K562 (cell line): Measurements from ENCODE around the gene SYNGR1. TPM values are rescaled to one million over a fixed set of nuclear protein-coding genes. Genes with fewer than 3 reads are reported as not detected.

Experiments used
- ATF1 ChIP-seq, 2 experiments: fragments of 450-650 bp in 1 of 2; IDR thresholded peaks; 2 replicates each; pipeline ENCODE4 v1.6.1; 2016; ENCODE audit warnings: missing compliant biosample characterization in 1 of 2, missing genetic modification characterization in 1 of 2
- CBX5 ChIP-seq: IDR thresholded peaks from 2 replicates; pipeline ENCODE4 v1.6.1; 2014; ENCODE audit warnings: low read depth, borderline replicate concordance
- CEBPG ChIP-seq, 3 experiments: fragments of 200-800 bp in 1 of 3; sonication (Bioruptor generic) in 1 of 3; sonication (generic) in 1 of 3; formaldehyde crosslinking in 1 of 3; IDR thresholded peaks in 2 of 3; conservative IDR thresholded peaks in 1 of 3; 2 replicates each; pipeline versions ENCODE4 v1.6.1 to v1.8.0; 2016 to 2022; ENCODE audit warnings: missing compliant biosample characterization in 2 of 3, missing genetic modification characterization in 2 of 3, mild to moderate bottlenecking in 1 of 3, missing genetic modification reagents in 1 of 3
- CREB1 ChIP-seq, 2 experiments: sonication (generic) in 1 of 2; formaldehyde crosslinking in 1 of 2; IDR thresholded peaks; 2 replicates each; pipeline versions ENCODE4 v1.6.1 to v1.8.0; 2012 to 2022; ENCODE audit warnings: inconsistent platforms in 1 of 2, mild to moderate bottlenecking in 1 of 2, missing genetic modification reagents in 1 of 2, moderate library complexity in 1 of 2
- GABPB1 ChIP-seq: sonication (generic); formaldehyde crosslinking; IDR thresholded peaks from 2 replicates; pipeline ENCODE4 v1.8.0; 2022; ENCODE audit warnings: mild to moderate bottlenecking, missing genetic modification reagents
- KDM5B ChIP-seq: fragments of 200-600 bp; sonication (generic); IDR thresholded peaks from 2 replicates; pipeline ENCODE4 v1.6.1; 2012; ENCODE audit warnings: low read depth, mild to moderate bottlenecking, moderate library complexity, low read length, control low read depth, inconsistent platforms; ENCODE audit not compliant: insufficient replicate concordance
- MTA1 ChIP-seq: fragments of 450-650 bp; IDR thresholded peaks from 2 replicates; pipeline ENCODE4 v1.6.1; 2017; ENCODE audit warnings: borderline replicate concordance
- NFIX ChIP-seq: fragments of 250-450 bp; sonication (Bioruptor Pico); IDR thresholded peaks from 2 replicates; pipeline ENCODE4 v1.4.0; 2020; ENCODE audit warnings: low read depth, mild to moderate bottlenecking, moderate library complexity
- RBBP5 ChIP-seq: fragments of 200-600 bp; sonication (generic); IDR thresholded peaks from 2 replicates; pipeline ENCODE4 v1.6.1; 2012; ENCODE audit warnings: borderline replicate concordance, mild to moderate bottlenecking, low read length, control low read depth, inconsistent platforms; ENCODE audit not compliant: insufficient read depth, poor library complexity, severe bottlenecking
- RCOR1 ChIP-seq, 2 experiments: IDR thresholded peaks; 2 replicates each; pipeline ENCODE4 v1.6.1; 2012; ENCODE audit warnings: low read depth in 2 of 2, low read length in 2 of 2, borderline replicate concordance in 1 of 2, improper control_type of control experiment in 1 of 2
- TCF3 ChIP-seq: sonication (generic); formaldehyde crosslinking; IDR thresholded peaks from 2 replicates; pipeline ENCODE4 v1.4.0; 2020; ENCODE audit warnings: mild to moderate bottlenecking, missing genetic modification reagents
- ZBTB1 ChIP-seq: sonication (generic); formaldehyde crosslinking; IDR thresholded peaks from 2 replicates; pipeline ENCODE4 v1.8.1; 2023; ENCODE audit warnings: missing genetic modification reagents, low read depth, mild to moderate bottlenecking, borderline replicate concordance
- ZEB2 ChIP-seq: fragments of 450-650 bp; IDR thresholded peaks from 2 replicates; pipeline ENCODE4 v1.6.1; 2016
- ZKSCAN1 ChIP-seq: fragments of 150-350 bp; IDR thresholded peaks from 2 replicates; pipeline ENCODE4 v1.6.1; 2016; ENCODE audit warnings: low read depth, low read length
- ZNF24 ChIP-seq: fragments of 450-650 bp; IDR thresholded peaks from 2 replicates; pipeline ENCODE4 v1.6.1; 2016
- ZNF282 ChIP-seq: sonication (generic); formaldehyde crosslinking; IDR thresholded peaks from 2 replicates; pipeline ENCODE4 v1.8.1; 2023; ENCODE audit warnings: missing genetic modification reagents
- ZNF561 ChIP-seq: fragments of 450-650 bp; formaldehyde crosslinking; conservative IDR thresholded peaks from 2 replicates; pipeline ENCODE4 v1.4.0; 2020; ENCODE audit warnings: mild to moderate bottlenecking, moderate library complexity
- ZNF586 ChIP-seq: fragments of 450-650 bp; formaldehyde crosslinking; conservative IDR thresholded peaks from 2 replicates; pipeline ENCODE4 v1.4.0; 2020; ENCODE audit warnings: mild to moderate bottlenecking, moderate library complexity
- ZNF644 ChIP-seq: fragments of 200-800 bp; sonication (Bioruptor generic); IDR thresholded peaks from 2 replicates; pipeline ENCODE4 v1.6.1; 2016; ENCODE audit warnings: low read depth, missing genetic modification characterization, missing compliant biosample characterization
- polyA plus RNA-seq, 8 experiments: library from polyadenylated mRNA; depleted of rRNA in 4 of 8; stranded (reverse) in 5 of 8; unstranded in 3 of 8; fragments of >200 nt; fragmentation: Nextera tagmentation in 2 of 8; fragmentation: Illumina TruSeq in 1 of 8; extraction: Ambion mirVana in 2 of 8; extraction: Trizol in 1 of 8; gene quantifications; 2 replicates each; pipeline versions ENCODE4 v1.2.1 to v1.2.3, GENCODE V29; 2011 to 2014; ENCODE audit warnings: inconsistent platforms in 1 of 8, missing spikeins in 1 of 8
- total RNA-seq, 7 experiments: library from RNA; depleted of rRNA in 6 of 7; stranded (reverse); fragments of >200 nt in 6 of 7; fragmentation: Illumina TruSeq in 2 of 7; extraction: Trizol in 2 of 7; gene quantifications; 2 replicates each; pipeline versions ENCODE4 v1.2.1 to v1.2.3, GENCODE V29; 2011 to 2021; ENCODE audit warnings: low replicate concordance in 1 of 7
- TF ChIP-seq, protein P1 (sequence below): fragments of 450-650 bp; IDR thresholded peaks from 2 replicates; pipeline ENCODE4 v1.6.1; 2016; ENCODE audit warnings: low read depth, mild to moderate bottlenecking, moderate library complexity
- TF ChIP-seq, protein P2 (sequence below): IDR thresholded peaks from 2 replicates; pipeline ENCODE4 v1.6.1; 2011; ENCODE audit not compliant: insufficient read length; ENCODE audit errors: extremely low read depth
- TF ChIP-seq, protein P3 (sequence below), 2 experiments: fragments of 450-650 bp; IDR thresholded peaks; 2 replicates each; pipeline ENCODE4 v1.6.1; 2016
- TF ChIP-seq, protein P4 (sequence below), 2 experiments: IDR thresholded peaks in 1 of 2; conservative IDR thresholded peaks in 1 of 2; 2 replicates each; pipeline ENCODE4 v1.6.1; 2016; ENCODE audit warnings: low read depth in 2 of 2, mild to moderate bottlenecking in 1 of 2, missing compliant biosample characterization in 1 of 2, missing genetic modification characterization in 1 of 2, moderate library complexity in 1 of 2

Gene SYNGR1
- total and polyA plus RNA-seq, 9 of the 15 experiments (the other 6 are each of a cell fraction or from before 2014, with no cell fraction given), result 1.8 to 15.9 (median 5.5) TPM

DNA sequence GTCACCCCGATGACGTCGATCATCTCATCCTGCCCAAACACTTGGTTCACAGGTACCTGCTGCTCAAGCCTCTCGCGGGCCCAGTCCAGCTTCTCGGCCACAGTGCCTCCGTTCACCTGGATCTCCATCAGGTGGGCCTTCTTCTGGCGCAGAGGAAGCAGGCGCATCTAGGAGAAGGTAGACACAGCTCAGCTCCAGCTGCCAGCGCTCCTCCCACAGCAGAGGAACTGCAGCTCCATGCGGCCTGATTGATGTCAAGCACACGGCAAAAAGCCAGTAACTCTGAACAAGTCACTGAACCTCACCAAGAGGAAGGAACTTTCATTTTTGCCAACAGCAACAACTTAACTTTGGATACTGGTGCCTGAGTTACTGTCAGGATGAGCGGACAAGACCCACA, 34.4 kb upstream of the SYNGR1 start (continued):
- 0 out of 2 replicates have a peak, but pooled peaks have one; percentile 22 for TF ChIP-seq GABPB1 (CRISPR knock-in tag)
- TF ChIP-seq CBX5, result no peak
- peak; percentile 16 for TF ChIP-seq KDM5B
- TF ChIP-seq, protein P1, sequence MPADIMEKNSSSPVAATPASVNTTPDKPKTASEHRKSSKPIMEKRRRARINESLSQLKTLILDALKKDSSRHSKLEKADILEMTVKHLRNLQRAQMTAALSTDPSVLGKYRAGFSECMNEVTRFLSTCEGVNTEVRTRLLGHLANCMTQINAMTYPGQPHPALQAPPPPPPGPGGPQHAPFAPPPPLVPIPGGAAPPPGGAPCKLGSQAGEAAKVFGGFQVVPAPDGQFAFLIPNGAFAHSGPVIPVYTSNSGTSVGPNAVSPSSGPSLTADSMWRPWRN, result no peak
- TF ChIP-seq ZNF586 (CRISPR knock-in tag), result no peak
- TF ChIP-seq, protein P2, sequence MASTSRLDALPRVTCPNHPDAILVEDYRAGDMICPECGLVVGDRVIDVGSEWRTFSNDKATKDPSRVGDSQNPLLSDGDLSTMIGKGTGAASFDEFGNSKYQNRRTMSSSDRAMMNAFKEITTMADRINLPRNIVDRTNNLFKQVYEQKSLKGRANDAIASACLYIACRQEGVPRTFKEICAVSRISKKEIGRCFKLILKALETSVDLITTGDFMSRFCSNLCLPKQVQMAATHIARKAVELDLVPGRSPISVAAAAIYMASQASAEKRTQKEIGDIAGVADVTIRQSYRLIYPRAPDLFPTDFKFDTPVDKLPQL, result no peak
- TF ChIP-seq, protein P3, sequence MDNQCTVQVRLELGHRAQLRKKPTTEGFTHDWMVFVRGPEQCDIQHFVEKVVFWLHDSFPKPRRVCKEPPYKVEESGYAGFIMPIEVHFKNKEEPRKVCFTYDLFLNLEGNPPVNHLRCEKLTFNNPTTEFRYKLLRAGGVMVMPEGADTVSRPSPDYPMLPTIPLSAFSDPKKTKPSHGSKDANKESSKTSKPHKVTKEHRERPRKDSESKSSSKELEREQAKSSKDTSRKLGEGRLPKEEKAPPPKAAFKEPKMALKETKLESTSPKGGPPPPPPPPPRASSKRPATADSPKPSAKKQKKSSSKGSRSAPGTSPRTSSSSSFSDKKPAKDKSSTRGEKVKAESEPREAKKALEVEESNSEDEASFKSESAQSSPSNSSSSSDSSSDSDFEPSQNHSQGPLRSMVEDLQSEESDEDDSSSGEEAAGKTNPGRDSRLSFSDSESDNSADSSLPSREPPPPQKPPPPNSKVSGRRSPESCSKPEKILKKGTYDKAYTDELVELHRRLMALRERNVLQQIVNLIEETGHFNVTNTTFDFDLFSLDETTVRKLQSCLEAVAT (IDR thresholded peaks at IDR 0.05), result no peak
- TF ChIP-seq ZNF24, result no peak
- TF ChIP-seq ZNF644 (tag), result no peak
- no peak for TF ChIP-seq MTA1
- no peak for TF ChIP-seq RCOR1 (IDR thresholded peaks at IDR 0.05; ENCODE audit: borderline replicate concordance in 1 of 2, low read depth in 2 of 2, low read length in 2 of 2)
- no peak for TF ChIP-seq RBBP5
- TF ChIP-seq TCF3 (CRISPR knock-in tag), result no peak
- TF ChIP-seq NFIX (CRISPR knock-in tag), result no peak
- TF ChIP-seq, protein P4, sequence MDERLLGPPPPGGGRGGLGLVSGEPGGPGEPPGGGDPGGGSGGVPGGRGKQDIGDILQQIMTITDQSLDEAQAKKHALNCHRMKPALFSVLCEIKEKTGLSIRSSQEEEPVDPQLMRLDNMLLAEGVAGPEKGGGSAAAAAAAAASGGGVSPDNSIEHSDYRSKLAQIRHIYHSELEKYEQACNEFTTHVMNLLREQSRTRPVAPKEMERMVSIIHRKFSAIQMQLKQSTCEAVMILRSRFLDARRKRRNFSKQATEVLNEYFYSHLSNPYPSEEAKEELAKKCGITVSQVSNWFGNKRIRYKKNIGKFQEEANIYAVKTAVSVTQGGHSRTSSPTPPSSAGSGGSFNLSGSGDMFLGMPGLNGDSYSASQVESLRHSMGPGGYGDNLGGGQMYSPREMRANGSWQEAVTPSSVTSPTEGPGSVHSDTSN (CRISPR knock-in tag; IDR thresholded peaks at IDR 0.05; ENCODE audit: low read depth), result no peak
- TF ChIP-seq, protein P4 (tag; conservative IDR thresholded peaks at IDR 0.05; ENCODE audit: low read depth), result no peak
- TF ChIP-seq ZNF282, result 0 out of 2 replicates have a peak, but pooled peaks have one; percentile 36
- TF ChIP-seq CEBPG (CRISPR knock-in tag; IDR thresholded peaks at IDR 0.05), result no peak
- TF ChIP-seq CEBPG (tag; conservative IDR thresholded peaks at IDR 0.05 in 1 of 2, IDR thresholded peaks at IDR 0.05 in 1 of 2), result no peak
- no peak for TF ChIP-seq ZNF561
- TF ChIP-seq ZKSCAN1, result no peak
- TF ChIP-seq ZEB2, result no peak
- TF ChIP-seq CREB1 (IDR thresholded peaks at IDR 0.05), result no peak
- peak; percentile 30; the same call in 1 of the 2 replicates for TF ChIP-seq CREB1 (CRISPR knock-in tag; IDR thresholded peaks at IDR 0.05)
- TF ChIP-seq ZBTB1, result no peak
- no peak for TF ChIP-seq ATF1 (CRISPR knock-in tag; IDR thresholded peaks at IDR 0.05)
- TF ChIP-seq ATF1 (tag; IDR thresholded peaks at IDR 0.05), result no peak
